ENCODE results near the gene LDLRAD4. TPM values are rescaled to one million over a fixed set of nuclear protein-coding genes. Genes with fewer than 3 reads are reported as not detected.

The LDLRAD4 gene
- total RNA-seq, 2 experiments from 2014 or later: 34.3 to 35.7 TPM

DNA sequence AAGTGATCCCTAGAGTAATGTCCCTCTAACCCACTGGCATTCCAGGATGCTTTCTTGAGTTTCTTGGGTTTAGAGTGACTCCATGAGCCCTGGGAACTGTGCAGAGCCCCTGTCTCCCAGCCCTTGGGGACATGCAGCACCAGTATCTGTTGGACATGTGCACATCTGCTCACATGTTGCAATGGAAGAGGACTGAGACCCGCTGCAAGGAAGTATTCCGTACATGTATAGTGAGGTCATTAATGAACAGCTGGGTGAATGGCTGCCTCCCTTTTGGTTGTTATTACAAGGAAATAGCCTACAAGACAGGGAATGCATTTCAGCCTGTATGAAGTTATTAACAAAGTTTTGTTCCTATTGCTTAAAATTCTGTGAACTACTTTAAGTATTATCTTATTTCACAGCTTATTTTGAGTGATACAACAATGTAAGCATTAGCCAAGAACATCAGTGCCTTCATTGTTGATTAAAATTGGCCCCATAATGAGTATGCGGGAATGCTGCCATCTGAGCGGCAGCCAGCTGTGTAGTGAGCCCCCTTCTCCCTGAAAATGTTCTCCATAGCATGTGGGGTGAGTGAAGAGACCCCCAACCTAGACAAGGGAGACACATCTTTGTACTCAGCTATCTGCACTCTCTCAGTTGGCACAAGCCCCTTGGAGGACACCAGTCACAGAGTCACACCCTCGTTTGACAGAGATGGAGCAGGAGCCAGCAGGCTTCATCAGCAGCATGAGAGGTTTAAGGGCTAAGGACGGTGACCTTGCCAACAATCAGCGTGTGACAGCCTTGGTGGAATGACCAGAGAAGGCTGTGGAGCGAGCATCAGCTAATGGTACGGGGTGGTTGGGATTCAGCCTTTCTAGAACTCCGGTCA is 420.4 kb downstream of the LDLRAD4 start:
- no peak overlapping the region for H3K27ac Mint-ChIP-seq
- no peak overlapping the region for H3K4me3 Mint-ChIP-seq
- H3K36me3 Mint-ChIP-seq (ENCODE audit: low read depth): peaks cover 4% of the 10 kb centered on the region
- H3K9me3 Mint-ChIP-seq (ENCODE audit: insufficient read depth): no peaks in the 10 kb centered on the region
- H3K27me3 Mint-ChIP-seq (ENCODE audit: low read depth): no peaks in the 10 kb centered on the region
- ATAC-seq: no peak
- no peak for DNase-seq
- POLR2A ChIA-PET: no interaction called here
- CTCF ChIA-PET: no interaction called here
- H3K4me1 Mint-ChIP-seq (ENCODE audit: low read depth): no peaks in the 10 kb centered on the region

GRCh38 chr18:13640266-13640860 is 421.8 kb downstream of the LDLRAD4 start:
- no peak overlapping the region for H3K27ac Mint-ChIP-seq
- no peak for ATAC-seq
- no peaks in the 10 kb centered on the region for H3K4me1 Mint-ChIP-seq (ENCODE audit: low read depth)
- no peak overlapping the region for H3K4me3 Mint-ChIP-seq
- POLR2A ChIA-PET: no interaction called here
- H3K27me3 Mint-ChIP-seq (ENCODE audit: low read depth): no peaks in the 10 kb centered on the region
- H3K9me3 Mint-ChIP-seq (ENCODE audit: insufficient read depth): no peaks in the 10 kb centered on the region
- peaks cover 11% of the 10 kb centered on the region for H3K36me3 Mint-ChIP-seq (ENCODE audit: low read depth)
- no peak for DNase-seq
- CTCF ChIA-PET: no interaction called here

- Mint-ChIP-seq H3K36me3 (ENCODE audit: low read depth) (peaks cover 19% of the 10 kb centered on the region), H3K4me1 (ENCODE audit: low read depth) (no peaks in the 10 kb centered on the region), H3K27me3 (ENCODE audit: low read depth) (no peaks in the 10 kb centered on the region), H3K27ac (no peak overlapping the region), H3K9me3 (ENCODE audit: insufficient read depth) (no peaks in the 10 kb centered on the region), H3K4me3 (no peak overlapping the region)
- DNase-seq (no peak), ATAC-seq (no peak)
- ChIA-PET CTCF (no interaction called here), POLR2A (no interaction called here)
Observed at GRCh38 chr18:13641551-13642439, 423.2 kb downstream of the LDLRAD4 start.

DNA sequence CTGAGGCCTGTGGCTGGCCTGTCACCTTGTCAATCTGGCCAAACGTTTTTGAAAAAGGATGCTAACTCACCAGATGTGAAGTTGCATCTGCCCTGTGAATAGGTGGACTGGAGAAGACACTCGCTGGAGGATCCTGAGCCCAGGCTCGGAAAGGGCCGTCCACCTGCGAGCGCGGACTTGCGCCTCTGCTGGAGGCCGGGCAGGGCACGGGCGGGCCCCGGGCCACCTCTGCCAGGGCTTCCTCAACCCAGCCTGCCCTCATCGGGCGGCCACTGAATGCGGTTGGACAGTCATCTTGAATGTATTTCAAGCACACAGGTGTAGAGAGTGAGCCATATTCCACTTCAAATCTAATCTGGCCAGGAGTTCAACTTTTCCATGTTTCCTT is 423.9 kb downstream of the LDLRAD4 start:
- H3K9me3 Mint-ChIP-seq (ENCODE audit: insufficient read depth): no peaks in the 10 kb centered on the region
- ATAC-seq: no peak
- peaks cover 20% of the 10 kb centered on the region for H3K36me3 Mint-ChIP-seq (ENCODE audit: low read depth)
- ChIA-PET POLR2A (no interaction called here), CTCF (no interaction called here)
- no peak overlapping the region for H3K27ac Mint-ChIP-seq
- H3K27me3 Mint-ChIP-seq (ENCODE audit: low read depth): no peaks in the 10 kb centered on the region
- no peaks in the 10 kb centered on the region for H3K4me1 Mint-ChIP-seq (ENCODE audit: low read depth)
- H3K4me3 Mint-ChIP-seq: no peak overlapping the region
- DNase-seq: no peak

DNA sequence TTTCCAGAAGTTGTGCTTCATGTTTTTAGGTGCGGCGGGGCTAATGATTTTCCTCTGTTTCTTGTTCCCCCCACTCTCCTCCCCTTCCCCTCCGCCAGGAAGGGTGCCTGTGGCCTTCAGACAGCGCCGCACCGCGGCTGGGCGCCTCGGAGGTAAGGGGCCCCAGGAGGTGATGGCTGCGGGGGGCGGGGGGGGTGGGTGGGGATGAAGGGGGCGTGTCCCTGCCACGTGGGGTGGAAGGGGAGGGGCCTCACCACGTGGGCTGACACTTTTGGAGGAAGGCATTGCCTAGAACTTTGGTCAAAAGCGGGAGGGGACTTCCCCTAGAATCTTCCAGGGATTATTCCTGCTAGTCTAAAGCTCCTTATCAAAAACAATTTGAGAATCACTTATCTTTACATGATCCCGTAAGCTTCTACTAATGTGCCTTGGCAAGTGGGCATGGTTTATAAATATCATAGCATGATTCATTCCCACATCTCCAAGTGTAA is 424.7 kb downstream of the LDLRAD4 start:
- POLR2A ChIA-PET: no interaction called here
- no peak overlapping the region for H3K27ac Mint-ChIP-seq
- CTCF ChIA-PET: no interaction called here
- H3K9me3 Mint-ChIP-seq (ENCODE audit: insufficient read depth): no peaks in the 10 kb centered on the region
- H3K36me3 Mint-ChIP-seq (ENCODE audit: low read depth): peaks cover 24% of the 10 kb centered on the region
- H3K27me3 Mint-ChIP-seq (ENCODE audit: low read depth): no peaks in the 10 kb centered on the region
- DNase-seq (no peak), ATAC-seq (no peak)
- H3K4me3 Mint-ChIP-seq: no peak overlapping the region
- no peaks in the 10 kb centered on the region for H3K4me1 Mint-ChIP-seq (ENCODE audit: low read depth)

DNA sequence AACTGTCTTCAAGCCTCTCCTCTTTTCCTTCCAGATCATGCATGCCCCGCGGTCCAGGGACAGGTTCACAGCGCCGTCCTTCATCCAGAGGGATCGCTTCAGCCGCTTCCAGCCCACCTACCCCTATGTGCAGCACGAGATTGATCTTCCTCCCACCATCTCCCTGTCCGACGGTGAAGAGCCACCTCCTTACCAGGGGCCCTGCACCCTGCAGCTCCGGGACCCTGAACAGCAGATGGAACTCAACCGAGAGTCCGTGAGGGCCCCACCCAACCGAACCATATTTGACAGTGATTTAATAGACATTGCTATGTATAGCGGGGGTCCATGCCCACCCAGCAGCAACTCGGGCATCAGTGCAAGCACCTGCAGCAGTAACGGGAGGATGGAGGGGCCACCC is 426.5 kb downstream of the LDLRAD4 start:
- CTCF ChIA-PET: no interaction called here
- Mint-ChIP-seq H3K36me3 (ENCODE audit: low read depth) (peaks cover 21% of the 10 kb centered on the region), H3K27me3 (ENCODE audit: low read depth) (no peaks in the 10 kb centered on the region), H3K9me3 (ENCODE audit: insufficient read depth) (no peaks in the 10 kb centered on the region), H3K27ac (no peak overlapping the region), H3K4me3 (no peak overlapping the region), H3K4me1 (ENCODE audit: low read depth) (no peaks in the 10 kb centered on the region)
- no peak for DNase-seq
- ATAC-seq: no peak
- POLR2A ChIA-PET: no interaction called here

- ATAC-seq: no peak
- Mint-ChIP-seq H3K4me1 (ENCODE audit: low read depth) (no peaks in the 10 kb centered on the region), H3K9me3 (ENCODE audit: insufficient read depth) (no peaks in the 10 kb centered on the region), H3K27me3 (ENCODE audit: low read depth) (no peaks in the 10 kb centered on the region), H3K36me3 (ENCODE audit: low read depth) (peaks cover 21% of the 10 kb centered on the region), H3K4me3 (no peak overlapping the region), H3K27ac (no peak overlapping the region)
- ChIA-PET POLR2A (no interaction called here), CTCF (no interaction called here)
- no peak for DNase-seq
Observed at GRCh38 chr18:13646633-13647032, 428.1 kb downstream of the LDLRAD4 start.

GRCh38 chr18:13647761-13648160 is 429.2 kb downstream of the LDLRAD4 start:
- no peaks in the 10 kb centered on the region for H3K4me1 Mint-ChIP-seq (ENCODE audit: low read depth)
- ATAC-seq: no peak
- CTCF ChIA-PET: no interaction called here

DNA sequence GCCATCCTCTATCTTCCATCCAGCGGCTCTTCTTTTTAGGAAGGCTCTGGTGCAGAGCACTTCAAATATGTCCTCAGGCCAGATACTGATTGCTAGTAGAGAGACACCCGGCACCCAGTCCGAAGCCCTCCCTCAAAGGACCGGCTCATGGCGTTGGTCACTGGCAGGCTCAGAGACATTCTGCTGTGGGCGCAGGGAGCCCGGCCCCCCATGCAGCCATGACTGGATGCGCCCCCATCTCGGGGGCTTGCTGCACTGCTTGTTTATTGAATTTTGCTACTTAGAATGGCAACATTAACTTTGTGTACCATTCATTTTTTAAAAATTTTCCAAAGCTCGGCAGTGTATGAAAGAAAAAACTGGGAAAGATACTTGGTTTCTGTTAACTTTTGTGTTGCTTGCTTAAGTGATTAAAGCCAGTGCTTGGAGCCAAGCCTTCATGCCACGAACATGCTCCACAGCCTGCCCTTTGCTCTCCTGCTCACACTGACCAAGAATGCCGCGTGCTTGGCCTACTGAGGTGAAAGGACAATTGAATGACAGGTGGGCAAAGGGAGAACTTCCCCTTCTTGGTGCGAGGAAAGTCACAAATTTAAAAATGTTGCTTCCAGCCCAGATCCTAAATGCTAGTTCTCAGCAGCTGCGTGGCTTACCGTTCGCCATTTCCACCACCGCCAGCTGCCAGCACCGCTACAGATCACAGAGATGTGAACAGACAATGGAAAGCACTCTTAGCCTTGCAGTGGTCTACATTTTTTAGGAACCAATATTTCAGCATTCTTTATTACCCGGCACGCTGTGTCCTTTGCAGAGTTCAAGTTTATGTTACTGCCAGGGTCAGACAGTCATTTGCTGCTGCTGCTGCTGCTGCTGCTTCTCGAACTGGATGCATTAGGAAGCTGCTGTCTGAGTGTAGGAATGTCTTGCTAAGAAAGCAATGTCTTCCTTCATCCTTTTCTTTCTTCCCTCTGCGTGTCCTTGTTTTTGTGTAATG is 431.1 kb downstream of the LDLRAD4 start:
- no peak for DNase-seq
- CTCF ChIA-PET: no interaction called here
- H3K27me3 Mint-ChIP-seq (ENCODE audit: low read depth): no peaks in the 10 kb centered on the region
- H3K9me3 Mint-ChIP-seq (ENCODE audit: insufficient read depth): no peaks in the 10 kb centered on the region
- no peak overlapping the region for H3K4me3 Mint-ChIP-seq
- ATAC-seq: no peak
- H3K36me3 Mint-ChIP-seq (ENCODE audit: low read depth): peaks cover 20% of the 10 kb centered on the region
- POLR2A ChIA-PET: no interaction called here
- no peaks in the 10 kb centered on the region for H3K4me1 Mint-ChIP-seq (ENCODE audit: low read depth)
- no peak overlapping the region for H3K27ac Mint-ChIP-seq

More at GRCh38 chr18:13647761-13648160, 429.2 kb downstream of the LDLRAD4 start:
- POLR2A ChIA-PET: no interaction called here
- no peak overlapping the region for H3K4me3 Mint-ChIP-seq
- no peaks in the 10 kb centered on the region for H3K27me3 Mint-ChIP-seq (ENCODE audit: low read depth)
- no peak for DNase-seq
- H3K9me3 Mint-ChIP-seq (ENCODE audit: insufficient read depth): no peaks in the 10 kb centered on the region
- H3K27ac Mint-ChIP-seq: no peak overlapping the region
- peaks cover 21% of the 10 kb centered on the region for H3K36me3 Mint-ChIP-seq (ENCODE audit: low read depth)

DNA sequence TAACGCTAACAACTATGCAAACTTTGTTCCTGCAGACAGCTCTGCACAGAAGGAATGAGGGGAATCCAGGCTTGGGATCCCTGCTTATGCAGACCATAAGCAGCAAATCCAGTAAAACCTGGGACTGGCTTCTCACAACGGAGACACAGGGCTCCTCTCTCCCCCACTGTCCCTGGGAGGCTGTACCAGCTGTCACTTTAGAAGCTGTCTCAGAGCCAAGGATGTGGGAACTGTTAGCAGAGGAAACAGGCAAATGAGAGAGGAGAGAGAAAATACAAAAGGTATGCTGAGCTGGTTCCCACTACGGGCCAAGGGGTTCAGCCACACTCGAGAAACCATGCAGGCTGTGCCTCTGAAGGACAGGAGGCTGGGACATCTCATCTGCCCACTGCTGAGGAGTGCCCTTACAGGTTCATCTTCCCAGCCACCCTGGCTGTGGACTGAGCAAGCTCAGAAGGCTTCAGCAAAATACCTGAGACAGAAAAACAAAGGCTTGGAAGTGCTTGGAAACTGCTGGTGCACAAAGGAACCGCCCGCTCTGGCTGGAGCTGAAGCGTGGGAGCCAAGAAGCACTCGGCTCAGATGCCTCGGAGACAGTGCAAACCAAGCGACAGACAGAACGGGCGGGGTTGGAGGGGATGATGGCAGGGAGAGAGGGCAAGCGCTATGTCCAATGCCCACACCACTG is 435.3 kb downstream of the LDLRAD4 start:
- no peaks in the 10 kb centered on the region for H3K36me3 Mint-ChIP-seq (ENCODE audit: low read depth)
- ATAC-seq (no peak), DNase-seq (no peak)
- no peaks in the 10 kb centered on the region for H3K27me3 Mint-ChIP-seq (ENCODE audit: low read depth)
- ChIA-PET CTCF (interaction anchor here (1.6 kb wide), 1 partner anchor 438 kb away, joined by 5 read pairs; no protein-coding TSS in a partner anchor), POLR2A (no interaction called here)
- H3K4me3 Mint-ChIP-seq: no peak overlapping the region
- H3K4me1 Mint-ChIP-seq (ENCODE audit: low read depth): no peaks in the 10 kb centered on the region
- H3K9me3 Mint-ChIP-seq (ENCODE audit: insufficient read depth): no peaks in the 10 kb centered on the region
- H3K27ac Mint-ChIP-seq: no peak overlapping the region

DNA sequence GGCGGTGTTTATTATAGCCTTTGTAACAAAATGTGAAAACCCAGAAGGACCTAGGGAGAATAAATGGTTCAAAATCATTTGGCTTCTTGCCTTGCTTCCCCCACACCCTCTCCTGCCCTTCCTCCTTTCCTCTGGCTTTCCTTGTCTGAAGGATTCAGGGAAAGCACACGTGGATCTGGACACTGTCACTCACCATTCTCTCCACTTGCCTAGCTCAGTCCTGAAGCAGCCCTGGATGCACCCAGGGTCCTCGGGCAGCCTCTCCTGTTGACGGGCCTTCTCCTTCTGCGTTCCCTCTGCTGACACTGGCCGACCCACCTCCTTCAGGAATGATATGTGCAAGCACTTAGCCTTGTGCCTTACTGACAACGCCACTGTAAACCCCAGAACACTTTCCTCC is 439.4 kb downstream of the LDLRAD4 start:
- ChIA-PET POLR2A (no interaction called here), CTCF (no interaction called here)
- Mint-ChIP-seq H3K27ac (no peak overlapping the region), H3K4me3 (no peak overlapping the region), H3K4me1 (ENCODE audit: low read depth) (no peaks in the 10 kb centered on the region), H3K9me3 (ENCODE audit: insufficient read depth) (no peaks in the 10 kb centered on the region), H3K36me3 (ENCODE audit: low read depth) (peaks cover 6% of the 10 kb centered on the region), H3K27me3 (ENCODE audit: low read depth) (no peaks in the 10 kb centered on the region)
- DNase-seq: no peak
- ATAC-seq: no peak

Measured in activated CD8-positive, alpha-beta T cell treated with anti-CD3 and anti-CD28 coated beads, Interleukin-2, amount 10 ng/mL, durations not matched to agents 7 days and 5 days (primary cell).